ENCODE results near the gene DHH. TPM values are rescaled to one million over a fixed set of nuclear protein-coding genes. Genes with fewer than 3 reads are reported as not detected.

The DHH gene
- total and polyA plus RNA-seq, 9 of the 15 experiments (the other 6 are each of a cell fraction or from before 2014, with no cell fraction given), result 0.07 to 2.6 (median 0.54) TPM

- 5% methylated on average over 5 of the region's 5 CpGs for WGBS (ENCODE audit: insufficient coverage, low coverage, missing lambda C conversion rate)
- Histone ChIP-seq H3K4me2 (ENCODE audit: insufficient read depth, low read length) (peak overlapping the region; percentile 94), H4K20me1 (replicated peaks; ENCODE audit: control insufficient read depth, insufficient read depth, low read length) (peaks cover 51% of the 10 kb centered on the region), H3K27ac (ENCODE audit: extremely low read depth, low read depth, low read length) (peak overlapping the region; percentile 98; the same call in 2 of the 3 replicates), H3K79me2 (ENCODE audit: control insufficient read depth, insufficient read depth, low read length) (peaks cover 82% of the 10 kb centered on the region), H3K27me3 (ENCODE audit: control insufficient read depth in 2 of 2, insufficient read depth in 2 of 2, low read length in 2 of 2) (no peaks in the 10 kb centered on the region), H3K4me3 (peak overlapping the region; percentile 94), H3K9ac (ENCODE audit: insufficient read depth in 1 of 2, low read depth in 2 of 2, low read length in 2 of 2) (peak overlapping the region; percentile 96 to 98), H3K9me1 (ENCODE audit: control insufficient read depth, insufficient read depth, low read length) (peaks cover 4% of the 10 kb centered on the region), H3K4me1 (replicated peaks in 1 of 2; ENCODE audit: control insufficient read depth in 2 of 2, insufficient read depth in 2 of 2, low read length in 2 of 2) (peaks cover 13 to 24% of the 10 kb centered on the region in 2 experiments; a peak in 4 of 5 replicates), H2AFZ (ENCODE audit: low read depth, low read length) (no peak overlapping the region), H3K36me3 (ENCODE audit: control insufficient read depth, insufficient read depth, low read length) (peaks cover 35% of the 10 kb centered on the region), H3K9me3 (replicated peaks; ENCODE audit: control insufficient read depth, insufficient read depth, low read depth, low read length) (no peaks in the 10 kb centered on the region)
- peak in 1 of 4 experiments; percentile 11 for DNase-seq (ENCODE audit: extremely low read depth in 1 of 4, low spot score in 3 of 4)
- in situ Hi-C loops (cut with MboI) (no loop called here), intact Hi-C loops (cut with micrococcal nuclease) (no loop called here)
- CTCF ChIA-PET (ENCODE audit: low intra/inter-chr PET ratio), result no interaction called here
- POLR2A ChIA-PET, result interaction anchor here (0.5 to 6.4 kb wide), 19 partner anchors 8 to 523 kb away, joined by 3 to 40 read pairs (median 4); partner anchors contain the start of genes RHEBL1, TUBA1B and TUBA1C
- no peak for ATAC-seq
- FAIRE-seq, result no peak
- no TSS peak for BruUV-seq (replicated peaks)
- 0 out of 2 replicates have a peak, but pooled peaks have one; percentile 14 for TF ChIP-seq ARID4B (CRISPR knock-in tag; IDR thresholded peaks at IDR 0.05)
- TF ChIP-seq WHSC1 (IDR thresholded peaks at IDR 0.05; ENCODE audit: low read length), result no peak
- TF ChIP-seq, protein P1, sequence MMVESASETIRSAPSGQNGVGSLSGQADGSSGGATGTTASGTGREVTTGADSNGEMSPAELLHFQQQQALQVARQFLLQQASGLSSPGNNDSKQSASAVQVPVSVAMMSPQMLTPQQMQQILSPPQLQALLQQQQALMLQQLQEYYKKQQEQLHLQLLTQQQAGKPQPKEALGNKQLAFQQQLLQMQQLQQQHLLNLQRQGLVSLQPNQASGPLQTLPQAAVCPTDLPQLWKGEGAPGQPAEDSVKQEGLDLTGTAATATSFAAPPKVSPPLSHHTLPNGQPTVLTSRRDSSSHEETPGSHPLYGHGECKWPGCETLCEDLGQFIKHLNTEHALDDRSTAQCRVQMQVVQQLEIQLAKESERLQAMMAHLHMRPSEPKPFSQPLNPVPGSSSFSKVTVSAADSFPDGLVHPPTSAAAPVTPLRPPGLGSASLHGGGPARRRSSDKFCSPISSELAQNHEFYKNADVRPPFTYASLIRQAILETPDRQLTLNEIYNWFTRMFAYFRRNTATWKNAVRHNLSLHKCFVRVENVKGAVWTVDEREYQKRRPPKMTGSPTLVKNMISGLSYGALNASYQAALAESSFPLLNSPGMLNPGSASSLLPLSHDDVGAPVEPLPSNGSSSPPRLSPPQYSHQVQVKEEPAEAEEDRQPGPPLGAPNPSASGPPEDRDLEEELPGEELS (CRISPR knock-in tag; IDR thresholded peaks at IDR 0.05; ENCODE audit: borderline replicate concordance), result 0 out of 2 replicates have a peak, but pooled peaks have one; percentile 10
- no peak for TF ChIP-seq ZBED1 (IDR thresholded peaks at IDR 0.05)
- TF ChIP-seq HMG20A (CRISPR knock-in tag; conservative IDR thresholded peaks at IDR 0.05), result no peak
- TF ChIP-seq E2F5 (CRISPR knock-in tag; IDR thresholded peaks at IDR 0.05), result no peak
- no peak for TF ChIP-seq MYC (IDR thresholded peaks at IDR 0.05; ENCODE audit: low read depth, low read length)
- TF ChIP-seq MYC (CRISPR knock-in tag; IDR thresholded peaks at IDR 0.05; ENCODE audit: borderline replicate concordance, low read depth), result no peak
- TF ChIP-seq BCOR (IDR thresholded peaks at IDR 0.05), result no peak
- no peak for TF ChIP-seq ATF1 (CRISPR knock-in tag; IDR thresholded peaks at IDR 0.05)
- no peak for TF ChIP-seq ATF1 (tag; IDR thresholded peaks at IDR 0.05)
- TF ChIP-seq NR4A1 (CRISPR knock-in tag; IDR thresholded peaks at IDR 0.05), result no peak
- TF ChIP-seq NR4A1 (tag; IDR thresholded peaks at IDR 0.05), result no peak
Measured at GRCh38 chr12:49058366-49059044, 36.1 kb downstream of the DHH start.
